PC-3 (cell line): ENCODE results near the gene TRIM24.
"Not testable (repeated sequence)": the region's sequence is repeated elsewhere in the genome, so short reads cannot be mapped to it uniquely, and the experiment has no call there.

Source experiments
- CTCF ChIP-seq: fragments of 300-600 bp; sonication (generic); conservative IDR thresholded peaks from 2 replicates; pipeline ENCODE4 v1.5.1; 2017; ENCODE audit warnings: antibody characterized with exemption, low read depth, mild to moderate bottlenecking, low read length
- EZH2phosphoT487 ChIP-seq: fragments of 300-600 bp; sonication (generic); IDR thresholded peaks from 2 replicates; pipeline ENCODE4 v1.6.1; 2018; ENCODE audit warnings: mild to moderate bottlenecking, antibody characterized with exemption, low read length, borderline replicate concordance

GRCh38 chr7:138418403-138418802 lies 41.7 kb upstream of the TRIM24 start:
- not testable (repeated sequence) for TF ChIP-seq CTCF, EZH2phosphoT487
